ENCODE results near the gene EIF4G3. TPM values are rescaled to one million over a fixed set of nuclear protein-coding genes. Genes with fewer than 3 reads are reported as not detected.

The EIF4G3 gene
- total and polyA plus RNA-seq, 10 of the 15 experiments (the other 5 are each of a cell fraction or from before 2014, with no cell fraction given) = 7.4 to 45.1 (median 29.1) TPM

GRCh38 chr1:20850021-20850420 is 326.7 kb downstream of the EIF4G3 start:
- ChIA-PET RAD21 (ENCODE audit: unreplicated experiment) (no interaction called here), CTCF (interaction anchor here (1.1 to 2.0 kb wide), 4 partner anchors 11 to 345 kb away, joined by 3 to 6 read pairs (median 4); no protein-coding TSS in a partner anchor), SMC1A (ENCODE audit: uncharacterized antibody, unreplicated experiment) (interaction anchor here (0.6 to 1.3 kb wide), 4 partner anchors 13 to 278 kb away, joined by 3 to 4 read pairs (median 3); no protein-coding TSS in a partner anchor), POLR2A (interaction anchor here (1.1 kb wide), 1 partner anchor 112 kb away, joined by 6 read pairs; no protein-coding TSS in a partner anchor)
- no peaks in the 10 kb centered on the region for H3K79me2 ChIP-seq (ENCODE audit: control insufficient read depth, insufficient read depth, low read length)
- 89% methylated on average over 3 of the region's 3 CpGs for WGBS (ENCODE audit: insufficient coverage, insufficient replicate concordance, low lambda C conversion rate, missing lambda C conversion rate)
- H4K20me1 ChIP-seq (ENCODE audit: control insufficient read depth, insufficient read depth) = no peaks in the 10 kb centered on the region
- no peak overlapping the region for H3K27ac ChIP-seq (ENCODE audit: control insufficient read depth, insufficient read depth)
- FAIRE-seq = no peak
- ATAC-seq = no peak
- no TSS peak for BruUV-seq (replicated peaks)
- H2AFZ ChIP-seq (ENCODE audit: control insufficient read depth, low read depth, low read length) = no peak overlapping the region
- H3K9me3 ChIP-seq (replicated peaks; ENCODE audit: control insufficient read depth, insufficient read depth, low read length) = no peaks in the 10 kb centered on the region
- H3K27me3 ChIP-seq (replicated peaks in 1 of 2; ENCODE audit: control insufficient read depth in 2 of 2, insufficient read depth in 2 of 2, low read length in 1 of 2) = no peaks in the 10 kb centered on the region
- TF ChIP-seq SMAD5 (IDR thresholded peaks at IDR 0.05; ENCODE audit: low read depth) (no peak), WRNIP1 (IDR thresholded peaks at IDR 0.05; ENCODE audit: borderline replicate concordance, low read depth, low read length) (no peak), HDAC6 (IDR thresholded peaks at IDR 0.05; ENCODE audit: unreplicated experiment) (no peak), MYB (IDR thresholded peaks at IDR 0.05; ENCODE audit: borderline replicate concordance, low read depth, low read length) (no peak), PAX8 (IDR thresholded peaks at IDR 0.05) (no peak), BACH1 (IDR thresholded peaks at IDR 0.05; ENCODE audit: borderline replicate concordance) (no peak), BCLAF1 (IDR thresholded peaks at IDR 0.05) (no peak), IRF4 (IDR thresholded peaks at IDR 0.05; ENCODE audit: low read depth, low read length) (no peak), FOS (IDR thresholded peaks at IDR 0.05; ENCODE audit: borderline replicate concordance, extremely low read depth, insufficient read length) (no peak), IKZF1 (conservative IDR thresholded peaks at IDR 0.05) (no peak), MEF2B (IDR thresholded peaks at IDR 0.05; ENCODE audit: partially characterized antibody, poor library complexity, severe bottlenecking) (no peak), SUZ12 (IDR thresholded peaks at IDR 0.05; ENCODE audit: unreplicated experiment) (no peak), NRF1 (conservative IDR thresholded peaks at IDR 0.05; ENCODE audit: low read depth, low read length) (no peak)
- in situ Hi-C loops (cut with MboI) = no loop called here
- peaks cover 0 to 25% of the 10 kb centered on the region in 2 experiments; a peak in 3 of 4 replicates for H3K36me3 ChIP-seq (ENCODE audit: control insufficient read depth in 2 of 2, insufficient read depth in 2 of 2, low read length in 1 of 2)
- no peak overlapping the region for H3K9ac ChIP-seq (ENCODE audit: control insufficient read depth, insufficient read depth, low read length)
- H3K4me3 ChIP-seq = no peak overlapping the region
- intact Hi-C loops (cut with micrococcal nuclease; ENCODE audit: unreplicated experiment) = no loop called here
- DNase-seq (ENCODE audit: low read depth, low spot score) = no peak
- no peak overlapping the region for H3K4me2 ChIP-seq (ENCODE audit: control insufficient read depth, insufficient read depth)
- no peaks in the 10 kb centered on the region for H3K4me1 ChIP-seq (ENCODE audit: control insufficient read depth, insufficient read depth, low read length)

Data from GM12878 (cell line).